DLD1 (cell line): ENCODE measurements around the gene TPX2.

Experiments used
- in situ Hi-C: cut with HindIII; loops from 2 replicates; pipeline ENCODE4 v1.10.0; 2017; ENCODE audit warnings: low sequenced_read_pairs

Gene TPX2

DNA sequence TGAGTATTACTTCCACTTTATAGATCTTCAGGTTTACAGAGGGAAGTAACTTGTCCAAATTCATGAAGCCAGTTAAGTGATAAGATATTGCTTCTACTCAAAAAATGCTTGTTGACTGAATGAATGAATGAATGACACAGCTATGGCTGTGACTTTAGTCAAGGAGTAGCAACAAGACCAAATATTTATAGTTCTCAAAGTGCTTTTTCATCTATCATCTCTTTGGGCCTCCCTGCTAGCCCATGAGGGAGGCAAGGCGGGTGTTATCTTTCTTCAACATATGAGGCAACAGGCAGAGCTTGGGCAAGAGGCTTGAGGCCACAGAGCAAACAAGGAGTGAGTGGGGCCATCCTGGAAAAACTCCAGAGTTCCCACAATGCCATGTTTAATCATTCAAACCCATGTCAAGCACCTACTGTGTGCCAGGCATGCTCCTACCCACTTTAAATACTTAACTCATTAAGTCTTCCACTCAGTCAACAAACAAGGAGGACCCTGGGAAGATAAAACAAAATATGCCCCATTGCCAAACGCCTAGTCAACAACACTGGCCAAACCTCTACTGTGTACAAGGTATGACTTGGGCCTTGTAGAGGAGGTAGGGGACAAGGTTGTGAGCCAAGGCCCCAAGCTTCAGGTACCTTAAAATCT is 32.4 kb upstream of the TPX2 start:
- in situ Hi-C loops: no loop called here

DNA sequence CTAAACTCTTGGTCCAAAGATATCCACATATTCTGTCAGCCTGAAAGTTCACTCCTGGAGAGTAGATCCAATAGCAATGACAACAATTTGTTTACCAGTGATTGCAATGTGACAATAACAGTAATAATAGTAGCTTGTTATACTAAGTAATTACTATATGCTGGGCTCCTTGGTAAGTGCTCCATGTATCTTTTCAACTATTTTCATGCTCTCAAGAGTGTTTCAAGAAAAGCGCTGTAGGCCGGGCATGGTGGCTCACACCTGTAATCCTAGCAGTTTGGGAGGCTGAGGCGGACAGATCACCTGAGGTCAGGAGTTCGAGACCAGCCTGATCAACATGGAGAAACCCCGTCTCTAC is 31.9 kb upstream of the TPX2 start:
- in situ Hi-C loops: no loop called here

DNA sequence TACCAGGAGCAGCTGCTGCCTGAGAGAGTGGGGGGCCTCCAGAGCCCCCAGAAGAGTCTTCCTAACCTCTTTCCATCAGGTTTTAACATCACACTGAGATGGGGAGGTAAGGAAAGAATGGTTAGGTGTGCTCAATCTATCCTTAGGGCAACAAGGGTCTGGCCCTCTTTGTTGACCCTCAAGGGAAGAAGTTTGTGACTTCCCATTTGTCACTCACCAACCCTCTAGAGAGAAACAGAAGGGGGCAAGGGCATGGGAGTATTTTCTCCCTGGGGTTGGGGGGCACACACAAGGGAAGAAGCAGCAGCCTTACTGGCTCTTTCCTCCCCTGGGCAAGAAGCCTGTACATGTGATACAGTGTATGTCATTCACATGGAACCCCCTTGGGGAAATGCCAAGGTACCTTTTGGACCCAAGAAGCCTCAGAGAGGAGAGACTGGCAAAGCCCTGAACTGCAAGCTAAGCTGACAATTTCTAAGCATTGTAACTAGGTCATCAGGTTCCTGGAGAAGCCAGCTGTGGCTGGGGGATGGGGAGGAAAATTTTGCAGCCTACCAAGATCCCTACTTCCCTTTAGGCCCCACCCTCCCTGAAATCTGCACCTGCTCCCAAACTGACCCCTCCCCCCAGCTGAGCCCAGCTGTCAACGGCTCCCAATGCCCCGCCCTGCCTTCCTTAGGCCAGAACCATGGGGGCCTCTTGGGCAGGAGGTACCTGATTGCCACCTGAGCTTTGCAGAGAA is 30.9 kb upstream of the TPX2 start:
- in situ Hi-C loops: no loop called here

DNA sequence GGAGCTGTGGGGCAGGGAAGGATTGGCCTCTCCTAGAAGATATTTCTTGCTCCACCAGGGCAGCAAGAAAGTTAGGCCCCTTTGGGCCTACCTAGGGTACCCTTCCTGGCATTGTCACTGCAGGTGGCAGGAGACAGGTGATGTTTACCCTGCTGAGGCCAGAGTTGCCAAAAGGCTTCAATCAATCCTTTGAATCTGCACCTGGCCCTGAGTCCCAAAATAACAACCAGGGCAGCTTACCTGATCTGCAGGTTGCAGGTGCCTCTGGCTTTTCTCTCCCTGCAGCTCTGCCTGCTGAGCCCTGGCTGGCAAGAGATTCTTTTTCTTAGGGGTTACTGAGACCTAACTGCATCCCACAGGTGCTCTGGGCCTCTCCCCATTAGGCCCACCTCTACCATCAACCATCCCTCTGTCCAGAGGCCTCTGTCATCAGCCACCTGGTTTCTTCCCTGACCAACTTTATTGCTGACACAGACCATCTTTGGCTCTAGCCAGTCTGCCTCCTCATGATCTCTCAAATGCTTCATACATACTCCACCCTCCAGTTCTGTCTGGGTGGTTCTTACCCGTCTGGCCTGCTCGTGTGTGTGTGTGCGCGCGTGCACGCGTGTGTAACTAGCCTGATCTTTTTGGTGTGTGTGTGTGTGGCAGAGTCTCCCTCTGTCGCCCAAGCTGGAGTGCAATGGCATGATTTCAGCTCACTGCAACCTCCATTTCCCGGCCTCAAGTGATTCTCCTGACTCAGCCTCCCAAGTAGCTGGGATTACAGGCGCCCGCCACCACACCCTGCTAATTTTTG is 30.2 kb upstream of the TPX2 start:
- in situ Hi-C loops: no loop called here

DNA sequence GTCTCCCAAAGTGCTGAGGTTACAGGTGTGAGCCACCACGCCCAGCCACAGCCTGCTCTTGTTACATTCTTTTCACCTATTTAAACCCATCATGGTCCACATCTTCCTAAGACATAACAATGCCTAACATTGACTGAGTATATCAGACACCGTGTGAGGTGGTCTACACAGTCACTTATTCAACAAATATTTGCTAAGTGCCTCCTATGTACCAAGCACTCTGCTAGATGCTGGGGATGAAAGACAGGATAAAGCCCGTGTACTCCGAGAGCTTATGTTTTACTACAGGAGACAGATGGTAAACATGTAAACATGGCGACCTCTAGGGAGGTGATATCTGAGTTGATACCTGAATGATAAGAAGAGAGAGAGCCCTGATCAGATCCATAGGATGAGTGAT is 29.2 kb upstream of the TPX2 start:
- in situ Hi-C loops: no loop called here

DNA sequence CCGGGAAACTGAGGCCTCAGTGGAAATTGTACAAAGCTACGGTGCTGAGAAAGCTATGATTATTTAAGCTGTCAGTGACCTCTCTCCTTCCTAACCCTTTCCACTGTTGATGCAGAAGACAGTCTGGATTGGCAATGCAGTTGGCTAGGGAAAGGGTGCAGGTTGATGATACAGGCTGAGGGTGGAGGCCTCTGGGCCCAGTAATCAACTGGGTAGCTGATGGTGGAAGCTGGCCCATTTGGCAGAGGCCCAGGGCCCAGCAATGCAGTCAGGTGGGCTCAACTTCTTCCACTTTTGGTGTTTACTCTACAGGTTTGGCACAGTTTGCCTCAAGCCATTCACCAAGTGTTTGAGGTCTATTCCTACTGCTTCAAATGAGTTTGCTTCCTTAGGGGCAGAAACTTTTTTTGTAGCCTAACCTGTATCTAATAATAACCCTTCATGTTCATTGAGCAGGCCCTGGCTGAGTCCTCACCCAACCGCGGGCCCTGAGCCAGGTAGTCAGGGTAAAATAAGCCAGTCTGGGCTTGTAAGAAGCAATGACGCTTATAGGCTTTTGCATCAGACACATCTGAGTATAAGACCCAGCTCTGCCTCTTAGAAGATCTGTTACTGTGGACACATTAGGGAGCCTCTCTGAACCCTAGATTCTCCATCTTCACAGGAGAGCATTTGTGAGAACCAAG is 28.5 kb upstream of the TPX2 start:
- in situ Hi-C loops: no loop called here

DNA sequence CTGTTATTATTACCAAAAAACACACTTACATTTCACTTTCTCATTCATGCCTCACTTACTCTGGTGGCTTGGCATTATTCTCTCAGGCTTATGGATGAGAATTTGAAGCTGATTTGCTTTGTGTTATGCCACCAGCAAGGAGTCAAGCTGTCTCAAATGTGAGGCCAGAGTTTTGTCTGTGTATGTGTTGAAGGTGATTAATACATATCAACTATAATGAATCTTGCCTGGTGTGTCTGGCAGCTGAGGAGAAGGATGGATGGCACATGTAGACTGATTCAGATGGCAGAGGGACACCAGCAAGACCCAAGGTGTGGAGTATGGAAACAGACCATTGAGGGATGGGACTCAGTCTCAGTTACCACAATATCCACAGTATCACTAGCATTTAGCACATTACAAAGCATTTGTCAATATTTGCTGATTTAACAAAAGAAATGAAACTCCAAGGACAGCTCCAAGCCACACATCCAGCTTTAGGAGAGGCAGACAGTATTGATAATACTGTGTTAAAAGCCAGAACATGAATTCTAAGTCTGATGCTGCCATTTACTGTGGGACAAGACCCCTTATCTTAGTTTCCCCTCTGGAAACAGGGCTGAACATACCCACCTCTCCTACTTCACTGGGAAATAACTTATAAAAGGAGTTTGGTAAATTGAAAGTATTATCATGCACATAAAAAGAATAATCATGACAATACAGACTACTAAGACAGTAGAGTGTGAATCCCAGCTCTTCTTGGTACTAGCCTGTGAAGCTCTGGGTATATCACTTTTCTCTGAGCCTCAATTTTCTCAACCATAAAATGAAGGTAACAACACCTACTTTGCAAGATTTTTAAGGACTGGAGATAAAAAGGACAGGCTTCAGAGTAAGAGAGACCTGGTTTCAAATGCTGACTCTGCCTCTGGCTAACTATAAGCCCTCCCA is 27.6 kb upstream of the TPX2 start:
- in situ Hi-C loops: no loop called here

DNA sequence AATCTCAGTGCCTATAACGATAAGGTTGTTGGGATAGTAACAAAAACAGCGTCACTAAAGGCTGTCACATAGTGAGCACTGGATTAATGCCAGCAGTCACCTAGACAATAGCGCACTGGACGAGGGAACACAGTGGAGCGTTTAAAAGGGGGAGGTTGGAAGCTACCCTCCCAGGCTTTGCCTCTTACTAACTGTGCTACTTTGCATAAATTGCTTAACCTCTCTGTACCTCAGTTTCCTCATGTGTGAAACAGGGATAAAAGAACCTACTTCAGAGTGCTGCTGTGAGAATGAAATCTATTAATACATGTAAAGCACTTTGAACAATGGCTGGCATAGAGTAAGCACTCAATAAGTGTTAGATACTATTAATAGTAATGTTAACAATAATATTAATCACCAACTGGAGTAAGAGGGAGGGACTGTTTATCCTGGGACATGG is 27.0 kb upstream of the TPX2 start:
- in situ Hi-C loops: no loop called here

DNA sequence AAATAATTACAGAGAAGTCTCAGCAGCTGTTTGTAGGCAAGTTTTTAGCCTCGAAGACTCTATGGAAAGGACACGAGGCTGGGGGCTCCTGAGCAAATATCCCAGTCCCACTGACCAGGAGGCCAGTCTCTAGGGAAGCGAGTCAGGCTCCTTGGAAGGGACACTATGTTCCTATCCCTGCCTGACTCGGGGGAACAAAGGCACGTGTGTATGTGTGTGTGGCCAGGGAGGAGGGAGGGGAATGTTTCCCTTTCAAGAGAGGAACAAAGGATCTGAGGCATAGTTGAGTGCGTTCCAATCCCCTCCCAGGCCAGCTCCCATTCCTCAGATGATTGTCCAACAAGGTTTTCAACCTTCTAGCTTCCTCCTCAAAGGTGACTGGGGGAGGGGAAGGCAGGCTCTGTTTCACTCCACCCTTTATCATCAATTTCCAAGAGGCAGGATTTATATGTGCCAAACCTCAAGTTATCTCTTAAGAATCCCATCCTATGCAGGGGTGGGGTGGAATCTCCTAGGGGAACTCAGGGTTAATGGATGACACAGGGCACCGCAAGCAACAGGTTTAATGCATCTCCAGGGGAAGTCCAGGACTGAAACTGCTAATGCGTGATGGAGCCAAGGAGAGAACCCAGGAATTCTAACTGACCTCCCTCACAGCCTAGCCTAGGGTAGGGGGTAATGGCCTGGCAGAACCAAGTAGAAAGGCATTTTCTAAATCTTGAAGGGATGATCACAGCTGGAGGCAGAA is 26.4 kb upstream of the TPX2 start:
- in situ Hi-C loops: no loop called here

DNA sequence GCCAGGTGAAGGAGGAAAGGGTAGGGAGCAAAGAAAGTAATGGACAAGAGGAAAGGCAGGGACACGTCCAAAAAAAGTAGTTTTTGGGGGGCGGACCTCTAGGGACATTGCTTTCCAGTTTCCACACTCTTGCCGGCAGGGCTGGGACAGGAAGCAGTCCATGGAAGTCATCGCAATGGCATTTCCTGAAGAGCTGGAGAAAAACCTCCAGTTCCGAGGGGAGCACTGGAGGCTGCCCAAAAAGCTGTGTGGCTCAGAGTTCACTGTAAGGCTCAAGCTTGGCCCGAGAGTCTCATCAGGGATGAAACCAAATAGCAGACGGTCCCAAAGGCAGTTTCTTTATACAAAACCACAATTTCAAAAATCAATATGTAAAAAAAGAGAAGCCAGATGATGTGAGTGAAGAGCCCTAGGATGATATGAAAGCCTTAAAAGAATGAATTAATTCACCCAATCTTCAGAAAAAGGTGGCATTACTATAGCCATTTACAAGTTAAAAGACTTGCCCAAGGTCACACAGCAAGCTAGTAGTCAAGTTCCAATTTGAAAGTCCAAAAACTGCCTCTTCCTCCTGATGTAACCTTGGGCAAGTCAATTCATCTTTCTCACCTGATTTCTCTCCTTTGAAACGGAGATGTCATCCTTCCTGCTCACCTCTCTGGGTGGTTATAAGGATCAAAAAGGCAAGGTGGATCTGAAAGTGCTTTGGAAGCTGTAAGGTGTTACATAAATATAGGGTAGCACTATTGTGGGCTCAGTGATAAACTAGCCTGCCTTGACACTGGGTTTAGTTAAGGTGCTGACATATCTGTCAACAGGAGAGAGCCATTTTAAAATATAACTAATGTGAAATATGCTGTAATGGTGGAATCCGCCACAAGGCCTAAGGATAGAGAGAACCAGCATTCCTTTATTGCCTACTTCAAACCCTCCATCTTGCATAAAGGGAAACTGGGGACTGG is 25.5 kb upstream of the TPX2 start:
- in situ Hi-C loops: no loop called here

DNA sequence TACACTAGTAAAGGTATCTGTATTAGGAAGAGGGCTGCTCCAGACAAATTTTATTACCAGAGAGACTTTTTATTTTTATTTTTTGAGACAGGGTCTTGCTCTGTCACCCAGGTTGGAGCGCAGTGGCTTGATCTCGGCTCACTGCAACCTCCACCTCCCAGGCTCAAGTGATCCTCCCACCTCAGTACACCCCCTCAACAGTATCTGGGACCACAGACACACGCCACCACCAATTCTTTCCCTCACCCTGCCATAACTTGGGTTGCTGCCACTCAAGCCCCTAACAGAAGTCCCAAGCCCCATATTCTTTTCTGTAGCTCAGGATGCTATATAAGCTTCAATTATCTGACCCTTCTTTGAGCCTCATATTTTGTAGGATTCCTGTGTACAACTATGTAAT is 23.3 kb upstream of the TPX2 start:
- in situ Hi-C loops: no loop called here

DNA sequence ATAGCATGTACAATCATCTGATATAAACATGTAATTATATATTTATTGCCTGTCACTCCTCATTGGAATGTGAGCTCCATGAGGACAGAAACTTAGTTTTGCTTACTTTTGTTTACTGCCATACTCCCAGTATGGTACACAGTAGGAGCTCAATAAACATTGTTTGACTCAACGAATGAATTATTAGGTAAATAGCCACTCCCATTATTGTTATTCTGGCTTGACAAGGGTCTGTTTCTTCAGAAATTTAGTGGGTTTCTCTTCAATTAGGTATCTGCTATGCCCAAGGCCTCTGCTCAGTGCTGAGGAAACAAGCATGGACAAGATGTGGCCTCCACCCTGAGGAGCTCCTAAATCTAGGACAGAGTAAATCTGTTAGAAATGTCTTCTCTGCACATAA is 22.7 kb upstream of the TPX2 start:
- in situ Hi-C loops: no loop called here

DNA sequence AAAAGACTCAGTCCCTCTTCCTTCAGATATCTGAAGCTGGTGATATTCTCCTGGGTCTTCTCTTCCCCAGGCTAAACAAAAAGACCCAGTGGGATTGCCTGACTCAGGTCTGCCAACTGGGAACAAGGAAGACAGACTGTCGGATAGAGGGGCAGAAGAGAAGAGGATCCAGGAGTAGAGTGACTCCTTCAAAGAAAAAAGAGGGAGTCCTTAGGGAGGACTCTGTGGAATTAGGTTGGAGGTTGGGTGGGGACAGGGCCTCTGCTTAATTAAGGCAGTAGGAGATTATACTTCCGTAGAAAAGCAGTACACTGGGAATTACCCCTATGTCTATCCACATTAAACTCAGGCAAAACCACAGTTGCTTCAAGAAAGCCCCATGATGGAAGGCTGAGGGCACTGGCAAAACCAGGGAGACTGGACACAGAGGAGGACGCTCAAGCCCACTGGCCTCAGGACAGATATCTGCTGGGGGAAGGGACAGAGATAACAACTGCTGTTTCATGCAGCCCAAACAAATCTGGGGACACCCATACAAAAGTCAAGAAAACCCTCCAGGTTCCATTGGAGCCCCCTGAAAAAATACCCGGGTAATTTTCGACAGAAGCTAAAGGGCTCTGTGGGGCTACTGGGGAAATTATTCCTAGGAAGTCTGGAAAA is 22.1 kb upstream of the TPX2 start:
- in situ Hi-C loops: no loop called here

DNA sequence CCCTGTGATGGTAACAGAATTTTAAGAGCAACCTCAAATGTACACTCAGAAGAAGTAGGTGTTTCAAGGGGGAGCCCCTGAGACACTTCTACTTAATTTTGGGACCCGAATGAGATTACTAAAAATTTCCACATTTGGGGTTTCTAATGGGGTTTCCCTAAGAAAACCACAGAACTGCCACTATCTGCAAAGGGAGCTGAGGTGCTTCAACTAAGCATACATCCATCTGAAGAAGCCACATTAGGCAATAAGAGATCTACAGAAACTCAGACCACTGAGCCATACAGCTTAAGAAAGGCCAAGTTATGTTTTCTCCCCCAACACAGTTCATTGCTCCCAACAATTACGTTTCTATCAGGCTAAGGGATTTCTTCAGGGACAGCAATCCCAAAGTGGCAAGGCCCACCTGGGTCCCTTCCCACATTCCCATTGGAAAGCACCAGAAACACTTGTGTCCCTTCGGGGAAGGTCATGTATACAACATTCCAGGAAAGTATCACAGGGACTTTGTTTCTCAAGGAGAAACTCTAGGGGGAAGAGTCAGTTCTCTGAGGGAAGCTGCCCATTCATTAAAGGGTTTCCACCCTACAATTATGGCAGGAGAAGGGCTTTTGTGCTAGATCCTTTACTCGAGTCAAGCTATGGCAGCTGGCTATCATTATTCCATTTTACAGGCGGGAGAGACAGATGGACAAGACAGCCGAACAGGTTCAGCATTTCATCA is 21.4 kb upstream of the TPX2 start:
- in situ Hi-C loops: no loop called here

DNA sequence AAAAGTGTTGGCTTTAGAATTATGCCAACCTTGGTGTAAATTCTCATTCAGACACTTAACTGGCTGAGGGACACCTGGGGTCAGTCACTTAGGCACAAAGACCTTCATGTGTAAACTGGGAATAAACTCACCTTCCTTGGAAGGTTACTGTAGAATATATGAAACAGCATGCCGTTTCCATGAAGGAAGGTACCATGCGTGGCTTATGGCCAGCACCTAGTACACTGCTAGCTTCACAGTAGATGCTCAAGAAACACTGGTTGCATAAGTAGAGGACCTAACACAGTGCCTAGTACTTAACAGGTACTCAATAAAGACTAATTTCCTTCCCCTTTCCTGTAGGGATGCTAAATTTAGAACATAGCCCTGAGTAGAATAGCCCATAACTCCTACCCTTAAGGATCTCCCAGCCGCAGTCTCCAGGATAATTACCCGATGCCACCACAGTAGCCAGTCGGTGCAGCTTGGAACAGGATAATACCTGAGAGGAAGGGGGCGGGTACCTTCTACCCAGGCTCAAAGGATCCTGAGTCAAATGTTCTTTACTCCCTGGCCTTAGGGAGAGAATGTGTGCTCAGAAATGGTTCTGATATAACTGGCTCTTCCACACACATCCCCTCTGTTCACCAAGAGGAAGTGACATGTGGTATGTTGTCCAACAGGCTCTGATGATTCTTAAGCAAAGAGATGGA is 20.0 kb upstream of the TPX2 start:
- in situ Hi-C loops: no loop called here

DNA sequence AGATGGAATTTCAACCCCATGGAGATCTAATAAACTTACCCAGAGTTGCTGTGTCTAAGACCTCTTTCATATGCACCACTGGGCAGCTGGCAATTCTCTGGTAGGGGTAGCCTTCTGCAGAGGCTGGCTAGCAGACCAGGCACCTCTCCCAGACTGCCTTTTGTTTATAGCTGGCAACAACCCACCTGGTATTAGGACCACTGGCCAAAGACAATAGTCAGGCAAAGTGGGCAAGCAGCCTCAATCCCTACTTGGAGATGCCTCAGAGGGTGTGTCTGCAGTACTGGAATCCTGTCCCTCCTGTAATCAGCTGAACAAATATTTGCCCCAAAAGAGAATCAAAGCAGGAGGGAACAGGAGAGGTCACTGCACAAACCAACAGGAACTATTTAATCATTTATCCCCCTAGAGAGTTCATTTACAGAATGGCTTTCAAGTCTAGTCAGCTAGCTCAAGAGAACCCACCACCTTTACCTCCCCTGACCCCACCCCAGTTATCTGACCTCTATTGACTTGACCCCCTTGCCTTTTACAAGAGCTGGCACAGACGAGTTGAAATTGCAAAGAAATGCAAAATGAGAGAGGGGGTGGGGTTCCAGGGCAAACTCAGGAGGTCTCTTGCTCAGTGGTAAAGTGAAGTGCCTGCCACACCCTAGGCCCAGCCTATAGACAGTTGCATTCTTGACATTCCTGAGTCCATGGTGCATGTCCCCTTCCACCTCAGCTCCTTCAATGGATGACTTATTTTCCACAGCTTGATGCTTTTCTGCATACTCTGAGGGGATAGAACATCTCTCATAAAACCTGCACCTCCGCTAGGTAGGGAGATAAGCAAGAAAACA is 19.2 kb upstream of the TPX2 start:
- in situ Hi-C loops: no loop called here
